OCI-LY3 (cell line): ENCODE measurements around the gene KIF1A.
"Not testable (repeated sequence)": the region's sequence is repeated elsewhere in the genome, so short reads cannot be mapped to it uniquely, and the experiment has no call there.

Experiments used
- H2AFZ ChIP-seq: fragments of 200-600, 300-600 bp; shearing (Covaris generic); 2 replicates; pipeline ENCODE4 v1.6.0; 2014; ENCODE audit warnings: antibody characterized with exemption, low read depth, low read length
- H3K27ac ChIP-seq: fragments of 200-600, 300-600 bp; sonication (generic); 2 replicates; pipeline ENCODE4 v1.5.1; 2014; ENCODE audit warnings: mild to moderate bottlenecking, low read length, moderate library complexity, mixed read lengths
- H3K27me3 ChIP-seq: fragments of 200-600, 300-600 bp; sonication (generic); 2 replicates; pipeline ENCODE4 v1.6.1; 2014; ENCODE audit warnings: low read depth, low read length, mixed read lengths
- H3K36me3 ChIP-seq: fragments of 200-600, 300-600 bp; sonication (generic); replicated peaks from 2 replicates; pipeline ENCODE3; 2014; ENCODE audit warnings: low read depth, low read length, mixed read lengths
- H3K4me1 ChIP-seq: fragments of 300-600, 200-600 bp; sonication (generic); 2 replicates; pipeline ENCODE4 v1.6.1; 2014; ENCODE audit warnings: low read length, mixed read lengths
- H3K4me2 ChIP-seq: fragments of 200-600, 300-600 bp; sonication (generic); 2 replicates; pipeline ENCODE4 v1.6.1; 2014; ENCODE audit warnings: low read length, mixed read lengths
- H3K4me3 ChIP-seq: fragments of 300-600, 200-600 bp; sonication (generic); 2 replicates; pipeline ENCODE4 v1.5.1; 2014; ENCODE audit warnings: antibody characterized with exemption, mild to moderate bottlenecking, low read length, moderate library complexity
- H3K79me2 ChIP-seq: fragments of 300-600, 200-600 bp; shearing (Covaris generic); 2 replicates; pipeline ENCODE4 v1.6.1; 2014; ENCODE audit warnings: mild to moderate bottlenecking, low read length, mixed read lengths
- H3K9ac ChIP-seq: fragments of 300-600, 200-600 bp; shearing (Covaris generic); 2 replicates; pipeline ENCODE4 v1.6.0; 2014; ENCODE audit warnings: mild to moderate bottlenecking, low read length, moderate library complexity
- H3K9me3 ChIP-seq: fragments of 200-600, 300-600 bp; shearing (Covaris generic); 2 replicates; pipeline ENCODE4 v1.6.1; 2014; ENCODE audit warnings: low read length, mixed read lengths; ENCODE audit not compliant: insufficient read depth
- H4K20me1 ChIP-seq: fragments of 200-600, 300-600 bp; sonication (generic); 2 replicates; pipeline ENCODE4 v1.6.1; 2016; ENCODE audit warnings: low read length, mixed read lengths; ENCODE audit not compliant: insufficient read depth
- CTCF ChIP-seq: fragments of 200-600, 300-600 bp; sonication (generic); IDR thresholded peaks from 2 replicates; pipeline ENCODE4 v1.5.1; 2014; ENCODE audit warnings: antibody characterized with exemption, low read length, low read depth
- EZH2phosphoT487 ChIP-seq: fragments of 200-600 bp; shearing (Covaris generic); IDR thresholded peaks from 2 replicates; pipeline ENCODE4 v1.6.1; 2018; ENCODE audit warnings: antibody characterized with exemption, mixed run types, low read depth

The KIF1A gene

GRCh38 chr2:240850026-240850425 lies 30.0 kb upstream of the KIF1A start:
- no peak overlapping the region for H3K4me2 ChIP-seq
- no peak for TF ChIP-seq CTCF
- no peak for TF ChIP-seq EZH2phosphoT487
- no peaks in the 10 kb centered on the region for H3K4me1 ChIP-seq
- no peak overlapping the region for H3K4me3 ChIP-seq
- H3K9ac ChIP-seq, result no peak overlapping the region
- no peak overlapping the region for H2AFZ ChIP-seq
- no peak overlapping the region for H3K27ac ChIP-seq
- H3K79me2 ChIP-seq, result no peaks in the 10 kb centered on the region
- no peaks in the 10 kb centered on the region for H3K9me3 ChIP-seq
- H3K36me3 ChIP-seq, result no peaks in the 10 kb centered on the region
- no peaks in the 10 kb centered on the region for H4K20me1 ChIP-seq
- no peaks in the 10 kb centered on the region for H3K27me3 ChIP-seq

GRCh38 chr2:240848900-240849680 lies 29.1 kb upstream of the KIF1A start:
- no peak overlapping the region for H3K4me2 ChIP-seq

DNA sequence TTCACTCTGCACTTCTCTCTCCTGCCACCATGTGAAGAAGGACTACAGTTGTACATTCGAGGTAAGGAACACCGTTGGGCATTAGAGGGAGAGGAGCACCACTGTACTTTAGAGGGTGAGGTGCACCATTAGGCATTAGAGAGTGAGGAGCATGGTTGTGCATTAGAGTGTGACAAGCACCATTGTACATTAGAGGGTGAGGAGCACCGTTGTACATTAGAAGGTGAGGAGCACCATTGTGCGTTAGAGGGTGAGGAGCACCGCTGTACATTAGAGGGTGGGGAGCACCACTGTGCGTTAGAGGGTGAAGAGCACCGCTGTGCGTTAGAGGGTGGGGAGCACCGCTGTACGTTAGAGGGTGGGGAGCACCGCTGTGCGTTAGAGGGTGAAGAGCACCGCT lies 27.8 kb upstream of the KIF1A start:
- Histone ChIP-seq H3K9me3 (no peaks in the 10 kb centered on the region), H3K27ac (no peak overlapping the region), H3K9ac (no peak overlapping the region), H3K4me2 (no peak overlapping the region), H4K20me1 (no peaks in the 10 kb centered on the region), H3K27me3 (no peaks in the 10 kb centered on the region), H3K36me3 (no peaks in the 10 kb centered on the region), H3K79me2 (no peaks in the 10 kb centered on the region), H3K4me1 (no peaks in the 10 kb centered on the region), H3K4me3 (no peak overlapping the region), H2AFZ (no peak overlapping the region)
- TF ChIP-seq EZH2phosphoT487 (no peak), CTCF (no peak)

More at GRCh38 chr2:240848900-240849680, 29.1 kb upstream of the KIF1A start:
- no peaks in the 10 kb centered on the region for H3K79me2 ChIP-seq
- H3K9me3 ChIP-seq, result no peaks in the 10 kb centered on the region
- H3K36me3 ChIP-seq, result no peaks in the 10 kb centered on the region
- TF ChIP-seq EZH2phosphoT487, result no peak
- no peak for TF ChIP-seq CTCF
- H4K20me1 ChIP-seq, result no peaks in the 10 kb centered on the region
- H3K4me3 ChIP-seq, result no peak overlapping the region
- H3K4me1 ChIP-seq, result no peaks in the 10 kb centered on the region
- no peak overlapping the region for H3K9ac ChIP-seq
- no peaks in the 10 kb centered on the region for H3K27me3 ChIP-seq
- no peak overlapping the region for H2AFZ ChIP-seq
- no peak overlapping the region for H3K27ac ChIP-seq

DNA sequence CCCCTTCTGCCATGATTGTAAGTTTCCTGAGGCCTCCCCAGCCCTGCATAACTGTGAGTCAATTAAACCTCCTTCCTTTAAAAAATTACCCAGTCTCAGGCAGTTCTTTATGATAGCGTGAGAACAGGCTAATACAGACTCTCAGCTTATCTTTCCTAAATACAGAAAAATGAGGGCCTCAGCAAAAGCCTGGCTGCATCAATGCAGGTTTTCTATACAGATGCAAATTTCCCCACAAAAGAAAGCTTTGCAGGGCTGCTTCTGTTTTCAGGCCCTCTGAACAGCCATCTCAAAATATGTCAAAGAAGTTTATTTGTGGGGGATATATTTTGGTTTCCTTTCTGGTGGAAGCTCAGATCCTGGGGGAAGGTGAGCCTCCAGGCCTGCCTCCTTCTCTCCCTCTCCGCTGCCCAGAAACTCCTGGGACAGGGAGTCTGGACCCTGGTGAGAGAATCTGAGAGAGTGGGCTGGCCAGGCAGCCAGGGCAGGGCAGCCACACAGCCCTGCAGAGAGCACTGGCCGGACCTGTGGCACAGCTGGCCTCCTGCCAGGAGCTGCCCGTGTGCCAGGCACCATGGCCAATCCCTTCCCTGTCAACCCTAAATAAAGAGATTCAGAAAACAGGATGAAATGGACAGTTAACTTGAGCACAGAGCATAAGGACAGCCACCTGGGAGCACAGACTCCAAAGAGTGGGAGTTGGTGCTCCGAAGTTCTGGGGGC lies 27.0 kb upstream of the KIF1A start:
- Histone ChIP-seq H3K9me3 (no peaks in the 10 kb centered on the region), H3K27ac (no peak overlapping the region), H3K4me2 (no peak overlapping the region), H3K79me2 (no peaks in the 10 kb centered on the region), H3K4me3 (no peak overlapping the region), H3K4me1 (no peaks in the 10 kb centered on the region), H3K36me3 (no peaks in the 10 kb centered on the region), H3K27me3 (no peaks in the 10 kb centered on the region), H2AFZ (no peak overlapping the region), H3K9ac (no peak overlapping the region), H4K20me1 (no peaks in the 10 kb centered on the region)
- no peak for TF ChIP-seq EZH2phosphoT487
- no peak for TF ChIP-seq CTCF

DNA sequence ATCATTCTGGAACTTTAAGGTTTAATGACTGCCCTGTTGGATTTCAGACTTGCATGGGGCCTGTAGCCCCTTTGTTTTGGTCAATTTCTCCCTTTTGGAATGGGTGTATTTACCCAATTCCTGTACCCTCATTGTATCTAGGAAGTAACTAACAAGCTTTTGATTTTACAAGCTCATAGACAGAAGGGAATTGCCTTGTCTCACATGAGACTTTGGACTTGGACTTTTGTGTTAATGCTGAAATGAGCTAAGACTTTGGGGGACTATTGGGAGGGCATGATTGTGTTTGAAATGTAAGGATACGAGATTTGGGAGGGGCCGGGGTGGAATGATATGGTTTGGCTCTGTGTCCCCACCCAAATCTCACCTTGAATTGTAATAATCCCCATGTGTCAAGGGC lies 26.3 kb upstream of the KIF1A start:
- not testable (repeated sequence) for H3K27me3 ChIP-seq, H4K20me1 ChIP-seq, H3K4me2 ChIP-seq, H3K36me3 ChIP-seq, H3K79me2 ChIP-seq, H3K27ac ChIP-seq, H2AFZ ChIP-seq, H3K9me3 ChIP-seq, H3K9ac ChIP-seq, H3K4me3 ChIP-seq, H3K4me1 ChIP-seq
